Fibroblast of lung (primary cell): Measurements from ENCODE around the gene MPP7. TPM values are rescaled to one million over a fixed set of nuclear protein-coding genes. Genes with fewer than 3 reads are reported as not detected.

Source experiments
- DNase-seq, 2 donors: peaks; one replicate each; pipeline versions ENCODE4 v3.0.0 to v3.0.0-alpha.2; 2010; ENCODE audit warnings: low read depth in 2 of 2
- H2AFZ ChIP-seq: 2 replicates; pipeline ENCODE4 v1.5.1; 2012; ENCODE audit warnings: low read length, control low read depth, inconsistent platforms
- H3K27ac ChIP-seq: 2 replicates; pipeline ENCODE4 v1.5.1; 2011; ENCODE audit warnings: low read length, control low read depth; ENCODE audit not compliant: insufficient read depth
- H3K27me3 ChIP-seq: 2 replicates; pipeline ENCODE4 v1.5.1; 2011; ENCODE audit warnings: mild to moderate bottlenecking, low read length; ENCODE audit not compliant: control insufficient read depth, insufficient read depth
- H3K36me3 ChIP-seq: 2 replicates; pipeline ENCODE4 v1.5.1; 2011; ENCODE audit warnings: low read length; ENCODE audit not compliant: control insufficient read depth, insufficient read depth
- H3K4me1 ChIP-seq: 2 replicates; pipeline ENCODE4 v1.5.1; 2011; ENCODE audit warnings: low read length; ENCODE audit not compliant: control insufficient read depth, insufficient read depth; ENCODE audit errors: extremely low read depth
- H3K4me2 ChIP-seq: 2 replicates; pipeline ENCODE4 v1.5.1; 2011; ENCODE audit warnings: low read length, control low read depth; ENCODE audit not compliant: insufficient read depth; ENCODE audit errors: extremely low read depth
- H3K4me3 ChIP-seq, 4 experiments: fragments of 200-600 bp in 1 of 4; sonication (generic) in 1 of 4; replicated peaks in 1 of 4; 2 replicates each; pipeline ENCODE4 v1.5.1; 2011 to 2016; ENCODE audit warnings: low read length in 4 of 4, low read depth in 3 of 4, mild to moderate bottlenecking in 3 of 4, control low read depth in 2 of 4, inconsistent platforms in 1 of 4, mixed read lengths in 1 of 4; ENCODE audit not compliant: insufficient read depth in 1 of 4; ENCODE audit errors: control extremely low read depth in 1 of 4
- H3K79me2 ChIP-seq: 2 replicates; pipeline ENCODE4 v1.5.1; 2012; ENCODE audit warnings: mild to moderate bottlenecking, low read length, inconsistent platforms; ENCODE audit not compliant: control insufficient read depth, insufficient read depth
- H3K9ac ChIP-seq: 2 replicates; pipeline ENCODE4 v1.5.1; 2011; ENCODE audit warnings: mild to moderate bottlenecking, low read length, control low read depth; ENCODE audit not compliant: insufficient read depth
- H3K9me3 ChIP-seq: 2 replicates; pipeline ENCODE4 v1.5.1; 2012; ENCODE audit warnings: low read depth, low read length; ENCODE audit not compliant: control insufficient read depth, insufficient read depth
- H4K20me1 ChIP-seq: 2 replicates; pipeline ENCODE4 v1.5.1; 2011; ENCODE audit warnings: low read length; ENCODE audit not compliant: control insufficient read depth, insufficient read depth; ENCODE audit errors: extremely low read depth
- CTCF ChIP-seq, 2 donors: IDR thresholded peaks in 1 of 2; conservative IDR thresholded peaks in 1 of 2; 1 replicate in 1 of 2; 2 replicates in 1 of 2; pipeline ENCODE4 v1.5.1; 2011 to 2012; ENCODE audit warnings: low read length in 2 of 2, control low read depth in 1 of 2, inconsistent platforms in 1 of 2, low read depth in 1 of 2, mild to moderate bottlenecking in 1 of 2
- EZH2 ChIP-seq: IDR thresholded peaks from 2 replicates; pipeline ENCODE4 v1.5.1; 2012; ENCODE audit warnings: low read length, control low read depth, mild to moderate bottlenecking; ENCODE audit errors: missing control alignments
- polyA plus RNA-seq, 2 donors: library from polyadenylated mRNA; depleted of rRNA in 1 of 2; stranded (reverse) in 1 of 2; unstranded in 1 of 2; fragments of >200 nt; gene quantifications; 2 replicates each; pipeline ENCODE4 v1.2.1, GENCODE V29; 2011 to 2012; ENCODE audit warnings: missing spikeins in 1 of 2
- total RNA-seq: library from RNA; depleted of rRNA; stranded (reverse); fragments of >200 nt; gene quantifications from 2 replicates; pipeline ENCODE4 v1.2.1, GENCODE V29; 2014

Gene MPP7
- total and polyA plus RNA-seq, 2 donors (not counting 1 experiment from before 2014, with no cell fraction given), result 0.26 to 0.99 TPM

- H3K9me3 ChIP-seq, result no peaks in the 10 kb centered on the region
- no peak overlapping the region for H2AFZ ChIP-seq
- no peaks in the 10 kb centered on the region for H3K27me3 ChIP-seq
- no peak overlapping the region for H3K4me3 ChIP-seq
- DNase-seq, result no peak
- H3K79me2 ChIP-seq, result no peaks in the 10 kb centered on the region
- H3K4me1 ChIP-seq, result no peaks in the 10 kb centered on the region
- no peaks in the 10 kb centered on the region for H3K36me3 ChIP-seq
- TF ChIP-seq EZH2, result no peak
- TF ChIP-seq CTCF (conservative IDR thresholded peaks at IDR 0.05 in 1 of 2, IDR thresholded peaks at IDR 0.05 in 1 of 2; ENCODE audit: low read depth in 1 of 2, low read length in 2 of 2), result no peak
- no peak overlapping the region for H3K9ac ChIP-seq
- no peaks in the 10 kb centered on the region for H4K20me1 ChIP-seq
- H3K27ac ChIP-seq, result no peak overlapping the region
- no peak overlapping the region for H3K4me2 ChIP-seq
Measured at GRCh38 chr10:28296023-28296422, 6.8 kb downstream of the MPP7 start.

DNA sequence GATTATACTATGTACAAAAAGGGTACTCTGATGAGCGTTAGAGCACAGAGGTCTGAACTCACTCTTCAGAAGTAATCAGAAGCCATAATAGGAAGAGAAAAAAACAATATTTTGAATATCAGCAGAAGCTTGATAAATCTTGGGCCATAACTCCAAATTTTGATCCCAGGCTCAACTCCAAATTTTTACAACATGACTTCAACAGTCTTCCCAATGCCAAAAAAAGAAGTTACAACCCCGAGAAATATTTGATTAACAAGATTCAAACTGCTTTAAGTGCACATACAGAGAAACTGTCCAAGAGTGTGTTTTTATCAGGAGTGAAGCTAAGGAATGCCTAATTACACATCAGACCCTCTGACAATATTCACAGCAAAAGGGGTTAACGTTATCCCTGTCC is 7.5 kb downstream of the MPP7 start:
- TF ChIP-seq EZH2 (no peak), CTCF (conservative IDR thresholded peaks at IDR 0.05 in 1 of 2, IDR thresholded peaks at IDR 0.05 in 1 of 2; ENCODE audit: low read depth in 1 of 2, low read length in 2 of 2) (no peak)

DNA sequence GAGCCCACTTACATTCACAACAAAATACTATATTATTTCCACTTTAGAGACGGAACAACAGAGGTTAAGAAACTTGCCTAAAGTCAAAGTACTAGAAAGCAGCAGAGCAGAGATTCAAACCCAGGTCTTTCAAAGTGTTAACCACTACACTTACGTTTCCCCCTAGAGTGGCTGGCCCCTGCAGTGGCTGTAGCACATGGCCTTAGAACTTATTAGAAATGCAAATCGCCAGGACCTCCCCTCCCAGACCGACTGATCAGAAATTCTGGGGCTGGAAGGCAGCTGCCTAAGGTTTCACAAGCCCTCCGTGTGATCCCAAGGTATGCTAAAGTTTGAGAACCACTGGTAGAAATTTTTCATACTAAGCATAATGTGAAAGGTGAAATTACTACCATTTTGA is 8.1 kb downstream of the MPP7 start:
- no peak for DNase-seq
- no peak overlapping the region for H3K27ac ChIP-seq
- H3K79me2 ChIP-seq, result no peaks in the 10 kb centered on the region
- no peak overlapping the region for H3K4me2 ChIP-seq
- H2AFZ ChIP-seq, result no peak overlapping the region
- no peaks in the 10 kb centered on the region for H3K27me3 ChIP-seq
- no peak for TF ChIP-seq CTCF (conservative IDR thresholded peaks at IDR 0.05 in 1 of 2, IDR thresholded peaks at IDR 0.05 in 1 of 2; ENCODE audit: low read depth in 1 of 2, low read length in 2 of 2)
- no peak for TF ChIP-seq EZH2
- no peaks in the 10 kb centered on the region for H3K4me1 ChIP-seq
- H3K9me3 ChIP-seq, result no peaks in the 10 kb centered on the region
- H4K20me1 ChIP-seq, result no peaks in the 10 kb centered on the region
- H3K36me3 ChIP-seq, result no peaks in the 10 kb centered on the region
- no peak overlapping the region for H3K4me3 ChIP-seq
- H3K9ac ChIP-seq, result no peak overlapping the region

More for the DNA sequence above, 7.5 kb downstream of the MPP7 start:
- Histone ChIP-seq H3K27ac (no peak overlapping the region), H3K4me2 (no peak overlapping the region), H2AFZ (no peak overlapping the region), H3K36me3 (no peaks in the 10 kb centered on the region), H3K9ac (no peak overlapping the region), H4K20me1 (no peaks in the 10 kb centered on the region), H3K9me3 (no peaks in the 10 kb centered on the region), H3K27me3 (no peaks in the 10 kb centered on the region), H3K4me1 (no peaks in the 10 kb centered on the region), H3K79me2 (no peaks in the 10 kb centered on the region), H3K4me3 (no peak overlapping the region)
- peak in 1 of 2 donors; percentile 63 for DNase-seq
